ENCODE results near the gene PLA2G4D. TPM values are rescaled to one million over a fixed set of nuclear protein-coding genes. Genes with fewer than 3 reads are reported as not detected.

Gene PLA2G4D
- total RNA-seq, 1 donor from 2014 or later: not detected

GRCh38 chr15:42057799-42058646 lies 36.3 kb downstream of the PLA2G4D start:
- intact Hi-C loops (cut with micrococcal nuclease): loop anchor here (5.0 to 10.0 kb wide), 4 partner anchors 133 to 414 kb away; partner anchors contain the start of gene JMJD7

GRCh38 chr15:42056934-42057798 lies 37.2 kb downstream of the PLA2G4D start:
- intact Hi-C loops (cut with micrococcal nuclease): loop anchor here (5.0 to 10.0 kb wide), 4 partner anchors 132 to 415 kb away; partner anchors contain the start of gene JMJD7

- intact Hi-C loops (cut with micrococcal nuclease): loop anchor here (10.0 kb wide), 1 partner anchor 129 kb away; no protein-coding TSS in a partner anchor
Observed at GRCh38 chr15:42053914-42054313, 40.4 kb downstream of the PLA2G4D start.

DNA sequence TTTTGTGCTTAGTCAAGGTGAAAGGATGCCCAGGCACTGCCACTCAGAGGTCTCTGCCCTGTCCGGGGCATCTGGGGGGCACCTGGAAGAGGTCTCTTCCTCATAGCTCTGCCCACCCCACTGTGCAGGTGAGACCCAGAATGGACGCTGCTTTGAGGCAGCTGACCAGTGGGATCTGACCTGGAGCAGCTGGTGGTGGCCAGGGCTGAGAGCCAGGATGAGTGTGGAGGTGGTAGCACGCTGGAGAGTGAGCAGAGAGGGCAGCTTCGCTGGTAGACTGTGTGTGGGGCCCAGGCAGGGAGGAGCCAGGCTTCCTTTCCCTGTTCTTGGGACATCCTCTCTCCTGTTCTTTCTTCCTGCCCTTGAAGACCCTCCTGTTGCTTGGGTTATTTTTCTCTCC lies 41.4 kb downstream of the PLA2G4D start:
- intact Hi-C loops (cut with micrococcal nuclease): loop anchor here (10.0 kb wide), 1 partner anchor 128 kb away; no protein-coding TSS in a partner anchor

GRCh38 chr15:42050484-42051255 lies 43.7 kb downstream of the PLA2G4D start:
- intact Hi-C loops (cut with micrococcal nuclease): loop anchor here (10.0 kb wide), 1 partner anchor 126 kb away; no protein-coding TSS in a partner anchor

DNA sequence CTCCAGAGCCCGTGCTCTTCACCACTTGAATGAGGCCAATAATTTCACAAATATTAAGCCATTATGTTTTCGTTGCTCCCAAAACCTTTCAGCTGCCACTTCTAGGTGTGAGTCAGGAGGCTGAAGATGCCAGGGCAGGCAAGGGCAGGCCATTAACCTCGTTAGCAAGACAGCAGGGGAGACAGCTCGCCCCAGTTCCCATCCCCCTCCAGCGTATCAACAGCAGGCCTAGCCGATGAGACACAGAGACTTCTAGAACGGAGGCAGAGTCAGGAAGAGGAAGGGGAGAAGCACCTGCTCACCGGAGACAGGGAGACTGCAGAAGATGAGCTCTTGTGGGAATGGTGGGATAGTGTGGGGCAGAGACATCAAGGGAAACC lies 45.6 kb downstream of the PLA2G4D start:
- intact Hi-C loops (cut with micrococcal nuclease): no loop called here

- intact Hi-C loops (cut with micrococcal nuclease): no loop called here
Observed at GRCh38 chr15:42048080-42048820, 46.1 kb downstream of the PLA2G4D start.

DNA sequence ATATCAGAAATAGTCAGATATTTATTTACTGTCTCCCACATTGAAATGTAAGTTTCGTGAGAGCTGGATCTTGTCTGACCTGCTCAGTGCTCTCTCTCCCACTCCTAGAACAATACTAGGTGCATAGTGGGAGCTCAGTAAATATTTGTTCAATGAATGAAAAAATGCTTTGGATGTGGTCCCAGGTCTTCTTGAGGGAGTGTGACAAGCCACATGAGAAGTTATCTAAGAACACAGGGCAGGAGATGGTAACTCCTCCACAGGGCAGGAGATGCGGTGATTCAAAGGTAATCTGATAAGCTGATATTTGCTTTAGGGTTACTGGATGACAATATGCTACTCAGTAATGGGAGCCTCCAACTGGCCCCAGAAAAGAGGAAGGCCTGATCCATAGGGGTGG lies 47.8 kb downstream of the PLA2G4D start:
- intact Hi-C loops (cut with micrococcal nuclease): no loop called here

DNA sequence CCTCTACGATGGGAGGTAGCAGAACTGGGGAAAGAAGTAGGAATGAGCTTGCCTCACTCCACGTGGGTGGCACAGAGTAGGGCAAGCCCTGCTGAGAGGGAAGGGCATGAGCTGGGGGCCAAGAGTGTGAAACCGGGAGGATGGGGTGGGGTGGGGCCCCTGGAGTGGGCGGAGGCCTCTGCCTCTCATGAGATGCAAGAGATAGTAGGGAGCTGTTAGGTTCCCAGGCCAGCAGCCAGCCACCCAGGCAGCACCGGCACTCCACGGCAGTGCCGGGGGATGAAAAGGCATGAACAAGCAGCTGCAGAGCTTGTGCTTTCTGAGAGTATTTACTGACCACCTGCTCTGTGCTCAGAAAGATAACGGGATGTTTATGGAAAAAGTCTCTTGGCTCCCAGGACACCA lies 49.1 kb downstream of the PLA2G4D start:
- intact Hi-C loops (cut with micrococcal nuclease): no loop called here

- intact Hi-C loops (cut with micrococcal nuclease): no loop called here
Observed at GRCh38 chr15:42042602-42043400, 51.6 kb downstream of the PLA2G4D start.

DNA sequence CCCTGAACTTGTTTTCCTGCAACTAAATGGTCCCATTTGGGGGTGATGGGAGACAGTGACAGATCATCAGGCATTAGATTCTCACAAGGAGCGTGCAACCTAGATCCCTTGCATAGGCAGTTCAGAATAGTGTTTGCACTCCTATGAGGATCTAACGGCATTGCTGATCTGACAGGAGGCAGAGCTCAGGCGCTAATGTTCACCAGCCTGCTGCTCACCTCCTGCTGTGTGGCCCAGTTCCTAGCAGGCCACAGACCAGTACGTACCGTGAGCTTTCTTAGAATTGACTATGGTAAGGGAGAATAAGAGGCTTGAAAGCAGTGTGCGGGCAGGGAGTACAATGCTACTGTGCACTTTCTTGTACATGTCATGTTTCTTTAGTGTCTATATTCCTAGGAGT lies 56.0 kb downstream of the PLA2G4D start:
- intact Hi-C loops (cut with micrococcal nuclease): no loop called here

GRCh38 chr15:42037656-42038055 lies 56.7 kb downstream of the PLA2G4D start:
- intact Hi-C loops (cut with micrococcal nuclease): no loop called here

DNA sequence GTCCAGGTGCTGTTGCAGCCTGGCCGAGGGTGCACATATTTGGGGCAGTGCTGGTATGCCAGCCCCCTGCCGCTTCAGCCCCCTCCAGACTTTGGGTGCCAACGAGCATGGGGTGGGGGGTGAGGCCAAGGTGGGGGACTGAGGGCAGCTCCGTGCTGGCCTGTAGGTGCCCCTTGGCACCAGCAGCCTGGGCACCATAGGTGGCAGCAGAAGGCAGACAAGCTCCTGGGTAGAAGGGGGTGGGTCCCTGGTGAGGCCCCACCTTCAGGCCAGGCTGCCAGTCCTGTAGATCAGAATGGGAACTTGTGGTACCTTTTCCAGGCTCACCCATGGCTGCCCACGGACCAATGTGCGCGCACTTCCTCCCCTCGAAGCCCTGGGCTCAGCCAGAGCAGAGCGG lies 57.4 kb downstream of the PLA2G4D start:
- intact Hi-C loops (cut with micrococcal nuclease): no loop called here

DNA sequence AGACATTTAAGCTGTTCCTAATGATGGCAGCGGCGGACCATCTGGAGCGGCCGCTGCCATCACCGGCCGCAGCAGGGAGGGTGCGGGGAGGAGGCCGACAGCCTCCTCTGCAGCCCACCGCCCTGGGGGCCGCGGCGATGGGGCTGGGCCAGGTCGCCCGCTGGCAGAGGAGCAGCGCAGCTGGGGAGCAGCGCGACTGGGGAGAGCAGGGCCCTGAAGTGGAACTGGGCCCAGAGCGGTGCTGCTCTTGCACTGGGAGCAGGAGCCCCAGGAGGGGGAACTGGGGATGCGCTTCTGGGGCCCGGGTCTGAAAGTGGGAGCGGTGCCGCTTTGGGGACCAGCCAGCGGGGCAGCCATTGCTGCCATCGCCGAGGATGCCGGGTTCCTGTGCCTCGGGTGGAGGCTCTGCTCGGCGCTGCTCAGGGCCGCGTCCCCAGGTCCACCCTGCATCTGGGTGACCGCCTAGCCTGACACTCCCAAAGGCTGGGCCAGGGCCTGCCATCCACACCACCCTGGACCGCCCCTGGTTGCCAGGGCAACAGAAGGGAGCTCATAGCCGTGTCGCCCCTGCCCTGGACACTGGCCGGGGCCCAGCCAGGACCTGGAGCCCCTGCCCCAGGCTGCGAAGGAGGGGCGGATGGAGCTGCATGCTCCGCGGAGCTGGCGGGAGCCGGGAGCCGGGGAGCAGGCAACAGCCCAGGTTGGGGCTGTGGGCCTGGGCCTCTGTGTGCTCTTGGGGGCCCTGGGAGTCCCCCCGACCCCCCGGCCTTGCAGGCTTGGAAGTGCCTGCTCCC lies 58.1 kb downstream of the PLA2G4D start:
- intact Hi-C loops (cut with micrococcal nuclease): no loop called here

DNA sequence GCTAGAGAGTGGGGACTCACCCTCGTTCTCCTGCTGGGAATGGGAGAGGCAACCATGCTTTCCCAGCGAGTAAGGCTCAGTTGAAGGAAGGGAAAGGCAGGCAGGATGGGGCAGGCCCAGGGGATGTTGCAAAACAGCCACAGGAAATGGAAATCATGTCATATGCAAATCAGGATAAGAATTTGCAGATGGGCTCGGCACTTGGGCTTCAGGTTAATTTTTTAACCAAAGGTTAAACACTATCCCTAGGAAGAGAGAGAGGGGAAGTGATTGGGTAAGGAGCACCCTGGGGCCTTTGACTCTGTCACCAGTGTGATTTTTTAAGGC lies 59.0 kb downstream of the PLA2G4D start:
- intact Hi-C loops (cut with micrococcal nuclease): no loop called here

GRCh38 chr15:42034628-42035434 lies 59.5 kb downstream of the PLA2G4D start:
- intact Hi-C loops (cut with micrococcal nuclease): no loop called here

DNA sequence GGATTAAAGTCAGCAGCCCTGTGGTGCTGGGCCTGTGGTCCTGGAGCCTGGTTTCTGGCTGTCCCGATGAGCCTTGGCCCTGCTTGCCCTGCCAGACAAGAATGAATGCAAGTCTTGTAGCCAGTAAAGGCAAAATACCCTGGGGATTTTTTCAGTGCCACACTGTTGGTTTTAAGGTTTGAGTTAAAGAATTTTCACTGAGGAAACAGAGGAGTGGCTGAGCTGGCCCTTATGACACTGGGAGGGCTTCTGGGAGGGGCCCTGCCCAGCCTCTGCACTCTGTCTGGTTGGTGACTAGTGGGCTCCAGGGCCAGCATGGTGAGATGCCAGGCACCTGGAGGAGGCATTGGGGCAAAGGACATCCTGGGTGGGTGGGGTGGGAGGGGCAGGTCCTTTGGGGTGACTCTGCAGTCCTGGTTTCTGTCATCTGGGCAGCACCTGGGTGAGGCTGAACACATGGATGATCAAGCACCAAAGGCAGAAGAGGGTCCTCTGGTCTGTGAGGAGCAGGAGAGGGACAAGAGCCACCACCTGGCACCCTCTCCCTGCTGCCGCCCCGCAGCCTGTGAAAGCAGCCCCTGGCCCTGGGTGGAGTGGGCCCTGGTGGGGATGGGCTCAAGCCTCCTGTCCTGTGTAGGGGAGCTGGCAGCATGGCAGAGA lies 61.0 kb downstream of the PLA2G4D start:
- intact Hi-C loops (cut with micrococcal nuclease): no loop called here

Measured in T-helper 1 cell treated with Interleukin-12 subunit alpha and Interleukin-12 subunit beta and Interleukin-4 antibody, amounts not matched to agents 30 ng/mL and 1 ng/mL, for 36 hours (primary cell).